Placental pericyte (primary cell): ENCODE measurements around the gene CLIC6. TPM values are rescaled to one million over a fixed set of nuclear protein-coding genes. Genes with fewer than 3 reads are reported as not detected.

Experiments
- total RNA-seq: library from RNA; depleted of rRNA; stranded (reverse); fragments of >200 nt; gene quantifications from 2 replicates; pipeline ENCODE4 v1.2.3, GENCODE V29; 2012

Gene CLIC6
- under 0.01 TPM in 1 of 2 replicates, not detected in the other for total RNA-seq

DNA sequence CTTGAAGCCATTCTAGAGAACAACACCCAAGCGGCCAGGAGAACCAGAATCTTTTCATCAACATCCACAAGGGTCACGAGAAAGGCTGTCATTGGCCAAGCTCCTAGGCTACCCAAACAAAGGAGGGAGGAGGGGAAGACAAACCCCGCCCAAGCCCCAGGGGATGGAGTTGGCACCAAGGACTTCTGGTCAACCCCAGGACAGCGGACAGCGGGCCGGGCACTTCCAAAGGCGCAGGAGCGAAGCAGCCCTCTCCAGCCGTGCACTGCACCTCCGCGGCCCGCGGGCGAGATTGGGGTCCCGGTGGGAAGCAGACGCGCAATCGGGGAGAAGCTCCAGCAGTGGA lies at the start of gene CLIC6:
TSS of gene CLIC6 (plus strand) at position 192 of the 346 bp plus-strand sequence. CDS start 395 bp downstream, outside the sequence.

Other genes with a start within 250 kb of the CLIC6 start
- not detected in 2 replicates for gene SMIM34, start 245.0 kb upstream of the CLIC6 start, total RNA-seq
- gene KCNE1, start 156.8 kb upstream of the CLIC6 start, total RNA-seq: 0.43 and 1.3 TPM in 2 replicates
- gene RCAN1, start 53.9 kb upstream of the CLIC6 start, total RNA-seq: 57.7 and 190 TPM in 2 replicates